Fibroblast of mammary gland (primary cell): Measurements from ENCODE around the gene ZBTB18.

Source experiments
- DNase-seq: peaks from one replicate; pipeline ENCODE4 v3.0.0-alpha.2; 2010; ENCODE audit warnings: low read depth
- H3K4me3 ChIP-seq: 2 replicates; pipeline ENCODE4 v1.5.1; 2011; ENCODE audit warnings: low read depth, mild to moderate bottlenecking, low read length, moderate library complexity; ENCODE audit not compliant: control insufficient read depth
- TF ChIP-seq, protein P1 (sequence below): conservative IDR thresholded peaks from 2 replicates; pipeline ENCODE4 v1.5.1; 2011; ENCODE audit warnings: low read depth, low read length, inconsistent platforms; ENCODE audit not compliant: control insufficient read depth, insufficient read depth

The ZBTB18 gene

DNA sequence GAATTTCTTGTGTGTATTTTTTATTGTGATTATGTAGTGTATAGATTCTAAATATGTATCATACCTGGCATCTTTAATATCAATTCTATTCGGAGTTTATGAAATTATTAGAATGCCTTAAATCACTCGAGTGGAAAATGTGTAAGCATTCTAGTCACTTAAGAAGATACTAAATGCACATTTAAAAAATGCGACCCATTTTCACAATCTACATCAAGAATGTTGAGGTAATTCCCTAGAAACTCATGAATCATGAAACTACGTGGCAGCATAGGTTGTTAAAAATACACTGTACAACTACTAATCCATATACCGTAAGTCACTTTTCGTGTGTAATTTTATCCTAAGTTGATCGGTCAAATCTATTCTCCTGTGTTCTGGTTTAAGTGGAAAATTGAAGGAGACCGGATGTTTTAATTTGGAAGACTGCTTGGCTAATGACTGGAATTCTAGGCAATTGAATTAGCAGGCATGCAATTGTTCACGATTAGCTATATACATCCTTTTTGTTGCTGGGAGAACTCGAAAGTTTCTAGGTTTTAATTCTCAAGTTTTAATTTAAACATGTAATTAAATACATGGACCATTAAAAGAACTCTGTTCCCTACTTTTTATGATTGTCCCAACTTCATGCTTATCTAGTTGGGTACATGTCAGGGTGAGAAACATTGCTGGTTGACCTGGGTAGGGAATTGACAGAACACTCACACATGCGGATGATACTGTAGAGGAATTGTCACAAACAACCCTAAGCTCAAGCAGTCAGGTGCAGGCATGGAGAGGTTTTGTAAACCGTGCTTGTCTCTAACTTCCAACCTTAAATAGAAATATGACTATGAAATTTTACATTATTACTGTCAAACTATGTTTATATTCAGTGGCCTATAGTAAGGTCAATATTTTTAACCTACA is 6.6 kb downstream of the ZBTB18 start:
- TF ChIP-seq, protein P1, sequence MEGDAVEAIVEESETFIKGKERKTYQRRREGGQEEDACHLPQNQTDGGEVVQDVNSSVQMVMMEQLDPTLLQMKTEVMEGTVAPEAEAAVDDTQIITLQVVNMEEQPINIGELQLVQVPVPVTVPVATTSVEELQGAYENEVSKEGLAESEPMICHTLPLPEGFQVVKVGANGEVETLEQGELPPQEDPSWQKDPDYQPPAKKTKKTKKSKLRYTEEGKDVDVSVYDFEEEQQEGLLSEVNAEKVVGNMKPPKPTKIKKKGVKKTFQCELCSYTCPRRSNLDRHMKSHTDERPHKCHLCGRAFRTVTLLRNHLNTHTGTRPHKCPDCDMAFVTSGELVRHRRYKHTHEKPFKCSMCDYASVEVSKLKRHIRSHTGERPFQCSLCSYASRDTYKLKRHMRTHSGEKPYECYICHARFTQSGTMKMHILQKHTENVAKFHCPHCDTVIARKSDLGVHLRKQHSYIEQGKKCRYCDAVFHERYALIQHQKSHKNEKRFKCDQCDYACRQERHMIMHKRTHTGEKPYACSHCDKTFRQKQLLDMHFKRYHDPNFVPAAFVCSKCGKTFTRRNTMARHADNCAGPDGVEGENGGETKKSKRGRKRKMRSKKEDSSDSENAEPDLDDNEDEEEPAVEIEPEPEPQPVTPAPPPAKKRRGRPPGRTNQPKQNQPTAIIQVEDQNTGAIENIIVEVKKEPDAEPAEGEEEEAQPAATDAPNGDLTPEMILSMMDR = no peak
- no peak overlapping the region for H3K4me3 ChIP-seq
- no peak for DNase-seq

DNA sequence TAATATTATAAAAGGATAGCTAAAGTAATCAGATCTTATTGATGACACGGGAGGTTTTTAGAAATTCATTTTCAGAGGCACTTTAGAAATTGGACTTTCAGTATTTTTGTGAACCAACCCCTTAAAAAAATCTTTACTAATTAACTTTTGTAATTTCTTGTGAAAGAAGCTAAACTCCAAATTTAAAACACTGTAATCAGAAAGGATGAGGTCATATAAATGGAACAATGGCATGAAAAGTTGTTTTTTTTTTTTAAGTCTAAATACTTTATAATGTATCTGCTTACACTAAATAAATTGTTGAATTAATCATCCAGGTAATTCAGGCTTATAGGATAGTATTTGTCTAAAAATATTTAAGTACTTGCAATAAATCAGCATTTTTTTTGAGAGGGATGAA is 9.0 kb downstream of the ZBTB18 start:
- TF ChIP-seq, protein P1 = no peak
- H3K4me3 ChIP-seq = no peak overlapping the region
- DNase-seq = no peak

DNA sequence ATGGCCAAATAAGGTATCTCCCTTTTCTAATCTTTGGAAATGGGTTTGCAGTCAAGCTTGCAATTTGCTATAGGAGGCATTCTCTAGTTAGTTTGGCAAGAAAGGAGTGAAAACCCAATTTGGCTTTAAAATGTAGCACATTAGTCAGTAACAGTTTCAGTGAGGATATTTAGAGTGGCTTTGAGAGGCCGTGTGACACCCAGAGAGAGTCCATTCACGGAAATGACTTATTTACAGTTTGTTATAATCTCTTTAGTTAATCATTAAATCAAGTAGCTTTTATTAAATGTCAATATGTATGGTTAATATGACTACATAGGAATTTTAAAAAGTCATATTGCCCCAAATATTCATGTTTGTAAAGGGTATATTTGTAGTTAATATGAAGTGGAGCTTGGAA is 9.6 kb downstream of the ZBTB18 start:
- TF ChIP-seq, protein P1 = no peak
- no peak for DNase-seq
- H3K4me3 ChIP-seq = no peak overlapping the region

GRCh38 chr1:244062156-244062725 is 11.2 kb downstream of the ZBTB18 start:
- no peak for DNase-seq
- TF ChIP-seq, protein P1 = no peak
- H3K4me3 ChIP-seq = no peak overlapping the region

DNA sequence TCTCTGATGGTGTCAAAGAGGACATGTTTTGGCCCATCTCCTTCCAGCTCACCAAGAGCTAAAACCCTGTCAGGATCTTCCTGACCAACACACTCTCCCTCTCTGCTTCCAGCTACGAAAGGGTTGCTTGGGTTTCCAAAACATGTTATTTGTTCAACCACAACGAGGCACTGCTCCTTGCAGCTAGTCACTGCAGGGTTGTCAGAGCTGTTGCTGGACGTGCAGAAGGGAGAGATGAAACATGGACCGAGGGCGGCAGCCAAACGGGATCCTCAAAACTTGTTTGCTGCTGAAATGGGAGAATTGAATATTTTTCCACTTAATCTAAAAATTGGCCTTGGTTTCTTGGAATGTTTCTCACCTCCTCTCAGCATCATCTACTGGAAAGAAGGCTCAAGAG is 12.4 kb downstream of the ZBTB18 start:
- TF ChIP-seq, protein P1 = no peak
- DNase-seq = no peak
- H3K4me3 ChIP-seq = no peak overlapping the region

DNA sequence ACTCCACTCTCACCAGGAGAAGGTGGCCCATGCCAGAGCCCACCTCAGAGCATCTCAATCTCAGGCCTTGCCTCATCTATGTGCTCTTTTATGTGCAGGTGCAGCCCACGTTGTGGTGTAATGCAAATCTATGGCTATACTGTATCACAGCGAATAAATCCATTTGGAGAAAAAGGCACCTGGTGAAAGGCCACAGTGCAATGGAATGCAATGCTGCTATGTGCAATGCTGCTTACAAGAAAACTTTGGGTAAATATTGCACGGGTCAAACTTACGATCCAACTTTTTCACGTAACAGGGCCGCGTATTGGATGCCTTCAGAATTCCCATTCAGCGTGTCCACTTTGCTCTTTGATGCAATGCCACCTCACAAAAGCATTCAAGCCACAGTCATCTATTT is 13.5 kb downstream of the ZBTB18 start:
- TF ChIP-seq, protein P1 = no peak
- DNase-seq = no peak
- no peak overlapping the region for H3K4me3 ChIP-seq
